Measurements from ENCODE around the gene RRN3. TPM values are rescaled to one million over a fixed set of nuclear protein-coding genes. Genes with fewer than 3 reads are reported as not detected.

RRN3 gene
- total RNA-seq, 4 donors from 2014 or later: 19.5 to 34.1 (median 24.8) TPM

Small RNA genes within 50 kb of the gene (small RNA-seq; reads per million reads assigned to genes)
- 0 reads per million in 3 donors for gene MIR1972-1

Other genes with a start within 250 kb of the RRN3 start
- gene NPIPA1, start 156.8 kb downstream of the RRN3 start, total RNA-seq: 100 to 1,000 TPM in 1 of 4 donors, 10 to 100 TPM in 3; 69.6 to 118 (median 85.0) TPM
- gene PDXDC1, start 119.2 kb downstream of the RRN3 start, total RNA-seq: 10 to 100 TPM; 74.3 to 91.3 (median 85.9) TPM
- 10 to 100 TPM; 61.1 to 74.8 (median 63.5) TPM for gene NTAN1, start 38.2 kb downstream of the RRN3 start, total RNA-seq

Data from esophagus muscularis mucosa (tissue), 4 donors.